Measurements from ENCODE around the gene LIPT1. TPM values are rescaled to one million over a fixed set of nuclear protein-coding genes. Genes with fewer than 3 reads are reported as not detected.

LIPT1 gene
- total and polyA plus RNA-seq, 2 of the 4 experiments (the other 2 are of a cell fraction), result 3.2 to 3.5 TPM

DNA sequence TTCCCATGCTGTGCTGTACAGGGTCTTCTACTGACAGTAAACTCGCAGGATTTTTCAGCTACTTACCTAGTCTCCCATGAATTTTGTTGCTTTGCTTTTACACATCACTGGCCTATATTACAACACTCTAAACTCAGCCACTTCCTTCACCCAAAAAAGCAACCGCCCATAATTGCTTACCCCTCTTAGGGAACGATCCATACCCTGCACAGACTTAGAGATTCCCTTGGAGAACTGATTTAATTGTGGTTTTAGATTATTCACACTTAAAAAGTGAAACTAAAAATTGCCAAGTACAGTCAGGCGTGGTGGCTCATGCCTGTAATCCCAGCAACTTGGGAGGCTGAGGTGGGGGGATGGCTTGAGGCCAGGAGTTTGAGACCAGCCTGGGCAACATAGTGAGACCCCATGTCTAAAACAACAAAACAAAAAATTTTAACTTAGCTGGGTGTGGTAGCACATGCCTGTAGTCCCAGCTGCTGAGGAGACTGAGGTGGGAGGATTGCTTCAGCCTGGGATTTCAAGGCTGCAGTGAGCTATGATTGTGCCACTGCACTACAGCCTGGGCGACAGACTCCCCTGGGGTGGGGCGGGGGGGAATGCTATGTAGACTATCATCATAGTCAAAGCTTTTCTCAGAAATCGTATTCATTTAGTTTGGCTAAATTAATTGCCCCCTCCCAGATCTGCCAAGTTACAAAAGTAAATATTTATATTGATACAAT, 45.5 kb downstream of the LIPT1 start:
- DNase-seq, result no peak
- H3K27me3 ChIP-seq (ENCODE audit: control insufficient read depth, insufficient read depth, low read length), result no peaks in the 10 kb centered on the region
- no peak for ATAC-seq (ENCODE audit: low read depth)
- H3K36me3 ChIP-seq (ENCODE audit: control insufficient read depth, insufficient read depth, low read length), result peaks cover 14% of the 10 kb centered on the region
- H2AK5ac ChIP-seq (ENCODE audit: low read depth, low read length), result no peak overlapping the region
- H3K27ac ChIP-seq (ENCODE audit: insufficient read depth, low read length), result no peak overlapping the region
- no peak overlapping the region for H3K18ac ChIP-seq (ENCODE audit: low read depth, low read length)
- CTCF ChIA-PET, result no interaction called here
- H3K9me3 ChIP-seq (ENCODE audit: control insufficient read depth, insufficient read depth, low read length), result no peaks in the 10 kb centered on the region
- H2AK9ac ChIP-seq (replicated peaks; ENCODE audit: low read depth, low read length, poor library complexity), result no peak overlapping the region
- H2AFZ ChIP-seq (replicated peaks; ENCODE audit: low read length, poor library complexity), result no peak overlapping the region
- no peak overlapping the region for H4K8ac ChIP-seq (ENCODE audit: low read depth in 2 of 2, low read length in 2 of 2)
- H3K4me2 ChIP-seq (ENCODE audit: low read depth, low read length), result no peak overlapping the region
- H3K4me3 ChIP-seq (ENCODE audit: insufficient read depth, low read depth, low read length), result no peak overlapping the region
- POLR2A ChIA-PET (ENCODE audit: unreplicated experiment), result no interaction called here
- H3K9ac ChIP-seq (ENCODE audit: low read depth, low read length), result no peak overlapping the region
- H2BK120ac ChIP-seq (ENCODE audit: low read depth, low read length), result no peak overlapping the region
- no peaks in the 10 kb centered on the region for H3K79me1 ChIP-seq (ENCODE audit: low read depth in 1 of 2, low read length in 2 of 2)
- no peak overlapping the region for H3K14ac ChIP-seq (replicated peaks; ENCODE audit: low read depth, low read length)
- H4K5ac ChIP-seq (ENCODE audit: low read depth, low read length), result no peak overlapping the region
- no peak overlapping the region for H3K23ac ChIP-seq (ENCODE audit: low read depth, low read length)
- no TSS peak for BruUV-seq (replicated peaks)
- no peak overlapping the region for H2BK20ac ChIP-seq (ENCODE audit: low read depth, low read length)
- no peak overlapping the region for H3K4ac ChIP-seq (ENCODE audit: low read depth, low read length)
- H2BK15ac ChIP-seq (ENCODE audit: low read depth, low read length), result no peak overlapping the region
- no peak overlapping the region for H4K91ac ChIP-seq (ENCODE audit: insufficient read depth, low read depth, low read length)
- no peaks in the 10 kb centered on the region for H3K4me1 ChIP-seq (ENCODE audit: control insufficient read depth, insufficient read depth, low read length)
- TF ChIP-seq CHD1 (IDR thresholded peaks at IDR 0.05; ENCODE audit: low read depth, low read length) (no peak), POLR2A (IDR thresholded peaks at IDR 0.05; ENCODE audit: low read depth, low read length) (no peak), RCOR1 (IDR thresholded peaks at IDR 0.05; ENCODE audit: insufficient replicate concordance, low read length) (no peak), SMC3 (IDR thresholded peaks at IDR 0.05; ENCODE audit: low read depth, low read length) (no peak), FOS (IDR thresholded peaks at IDR 0.05; ENCODE audit: low read depth, low read length) (no peak), CEBPB (IDR thresholded peaks at IDR 0.05; ENCODE audit: low read depth, low read length) (no peak), USF2 (IDR thresholded peaks at IDR 0.05; ENCODE audit: low read depth, low read length) (no peak), MXI1 (IDR thresholded peaks at IDR 0.05; ENCODE audit: borderline replicate concordance, low read depth, low read length) (no peak), CTCF (conservative IDR thresholded peaks at IDR 0.05; ENCODE audit: low read depth, low read length) (no peak), NFE2L2 (IDR thresholded peaks at IDR 0.05; ENCODE audit: low read depth, low read length) (no peak), MAZ (IDR thresholded peaks at IDR 0.05; ENCODE audit: borderline replicate concordance, low read depth, low read length) (no peak), MAFK (IDR thresholded peaks at IDR 0.05; ENCODE audit: low read depth, low read length) (no peak)
- TF ChIP-seq, protein P1, sequence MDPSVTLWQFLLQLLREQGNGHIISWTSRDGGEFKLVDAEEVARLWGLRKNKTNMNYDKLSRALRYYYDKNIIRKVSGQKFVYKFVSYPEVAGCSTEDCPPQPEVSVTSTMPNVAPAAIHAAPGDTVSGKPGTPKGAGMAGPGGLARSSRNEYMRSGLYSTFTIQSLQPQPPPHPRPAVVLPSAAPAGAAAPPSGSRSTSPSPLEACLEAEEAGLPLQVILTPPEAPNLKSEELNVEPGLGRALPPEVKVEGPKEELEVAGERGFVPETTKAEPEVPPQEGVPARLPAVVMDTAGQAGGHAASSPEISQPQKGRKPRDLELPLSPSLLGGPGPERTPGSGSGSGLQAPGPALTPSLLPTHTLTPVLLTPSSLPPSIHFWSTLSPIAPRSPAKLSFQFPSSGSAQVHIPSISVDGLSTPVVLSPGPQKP (IDR thresholded peaks at IDR 0.05; ENCODE audit: borderline replicate concordance, low read depth, low read length), result no peak
- H2BK5ac ChIP-seq (ENCODE audit: low read depth, low read length, poor library complexity, severe bottlenecking), result no peak overlapping the region
- dilution Hi-C loops (cut with HindIII; ENCODE audit: low sequenced_read_pairs, unreplicated experiment), result no loop called here
- no peaks in the 10 kb centered on the region for H4K20me1 ChIP-seq (ENCODE audit: insufficient read depth, low read length)
- H3K9me1 ChIP-seq (ENCODE audit: insufficient read depth, low read length), result peaks cover 2% of the 10 kb centered on the region; the same call in 1 of the 2 replicates
- in situ Hi-C loops (cut with MboI; ENCODE audit: low sequenced_read_pairs), result no loop called here
- intact Hi-C loops (cut with micrococcal nuclease), result no loop called here
- WGBS, 2 experiments (ENCODE audit: extremely low coverage in 2 of 2, insufficient read length in 1 of 2), result no CpG with 5 or more reads among the region's 7 CpGs
- no peak overlapping the region for H3K56ac ChIP-seq (ENCODE audit: extremely low read depth, insufficient read depth, low read length)

Data from IMR-90 (cell line).